MM.1S (cell line): ENCODE measurements around the gene TMCO4.

Experiments
- DNase-seq: peaks from one replicate; pipeline ENCODE4 v3.0.0-alpha.2; 2015
- H2AFZ ChIP-seq: fragments of 300-600 bp; sonication (generic); 2 replicates; pipeline ENCODE4 v1.6.0; 2016; ENCODE audit warnings: antibody characterized with exemption, low read length
- H3F3A ChIP-seq: fragments of 300-600 bp; sonication (generic); 2 replicates; pipeline ENCODE4 v1.6.1; 2016; ENCODE audit warnings: mild to moderate bottlenecking, antibody characterized with exemption, low read length, moderate library complexity, mixed read lengths; ENCODE audit not compliant: insufficient read depth
- H3K27ac ChIP-seq: fragments of 300-600 bp; sonication (generic); 2 replicates; pipeline ENCODE4 v1.5.1; 2016; ENCODE audit warnings: mild to moderate bottlenecking, low read length
- H3K27me3 ChIP-seq: fragments of 300-600 bp; sonication (generic); replicated peaks from 2 replicates; pipeline ENCODE4 v1.6.0; 2016; ENCODE audit warnings: low read length; ENCODE audit not compliant: insufficient read depth
- H3K36me3 ChIP-seq: fragments of 300-600 bp; sonication (generic); replicated peaks from 2 replicates; pipeline ENCODE4 v1.6.1; 2016; ENCODE audit warnings: mild to moderate bottlenecking, low read length, mixed read lengths; ENCODE audit not compliant: insufficient read depth
- H3K4me1 ChIP-seq: fragments of 300-600 bp; sonication (generic); 2 replicates; pipeline ENCODE4 v1.6.1; 2016; ENCODE audit warnings: low read length, mixed read lengths
- H3K4me2 ChIP-seq: fragments of 300-600 bp; sonication (generic); 2 replicates; pipeline ENCODE4 v1.6.0; 2016; ENCODE audit warnings: low read depth, low read length
- H3K4me3 ChIP-seq: fragments of 300-600 bp; sonication (generic); 2 replicates; pipeline ENCODE4 v1.5.1; 2016; ENCODE audit warnings: low read length, mixed read lengths
- H3K79me2 ChIP-seq: fragments of 300-600 bp; sonication (generic); 2 replicates; pipeline ENCODE4 v1.6.1; 2016; ENCODE audit warnings: mixed run types, low read length, mixed read lengths
- H3K9ac ChIP-seq: fragments of 300-600 bp; sonication (generic); 2 replicates; pipeline ENCODE4 v1.6.1; 2016; ENCODE audit warnings: low read length, mixed read lengths
- H3K9me2 ChIP-seq: fragments of 300-600 bp; sonication (generic); replicated peaks from 2 replicates; pipeline ENCODE4 v1.6.1; 2016; ENCODE audit warnings: mild to moderate bottlenecking, low read length, mixed read lengths; ENCODE audit not compliant: insufficient read depth
- H3K9me3 ChIP-seq: fragments of 300-600 bp; sonication (generic); replicated peaks from 2 replicates; pipeline ENCODE4 v1.6.1; 2016; ENCODE audit warnings: mild to moderate bottlenecking, low read length, mixed read lengths; ENCODE audit not compliant: insufficient read depth
- H4K20me1 ChIP-seq: fragments of 300-600 bp; sonication (generic); 2 replicates; pipeline ENCODE4 v1.6.1; 2016; ENCODE audit warnings: mild to moderate bottlenecking, low read length, moderate library complexity, mixed read lengths; ENCODE audit not compliant: insufficient read depth
- EZH2 ChIP-seq: fragments of 300-600 bp; sonication (generic); optimal IDR thresholded peaks from 2 replicates; pipeline ENCODE3; 2017; ENCODE audit warnings: low read depth, mild to moderate bottlenecking, antibody characterized with exemption, low read length, mixed read lengths
- EZH2phosphoT487 ChIP-seq: fragments of 300-600 bp; sonication (generic); IDR thresholded peaks from 2 replicates; pipeline ENCODE4 v1.6.1; 2018; ENCODE audit warnings: antibody characterized with exemption, low read length
- TF ChIP-seq, protein P1 (sequence below): fragments of 300-600 bp; sonication (generic); IDR thresholded peaks from 2 replicates; pipeline ENCODE4 v1.5.1; 2016; ENCODE audit warnings: antibody characterized with exemption, low read length, mixed read lengths

The TMCO4 gene

DNA sequence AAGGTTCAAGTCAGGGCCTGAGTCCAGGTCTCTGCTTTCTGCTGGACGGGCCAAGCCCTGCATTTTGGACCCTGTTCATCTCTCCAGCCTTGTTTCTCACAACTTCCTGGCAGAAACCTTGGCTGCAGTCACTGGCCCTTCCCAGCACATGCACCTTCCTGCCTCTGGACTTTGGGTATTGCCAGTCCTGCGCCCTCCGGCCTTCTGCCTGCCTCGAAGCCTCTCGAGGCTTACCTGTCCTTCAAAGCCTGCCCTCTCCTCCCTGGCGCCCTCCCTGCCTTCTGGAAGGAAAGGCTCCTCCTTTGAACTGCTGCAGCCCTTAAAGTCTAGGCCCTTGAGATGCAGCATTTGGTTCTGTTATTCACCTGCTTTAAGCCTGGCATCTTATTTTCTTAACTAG is 82.2 kb downstream of the TMCO4 start:
- no peak for DNase-seq

DNA sequence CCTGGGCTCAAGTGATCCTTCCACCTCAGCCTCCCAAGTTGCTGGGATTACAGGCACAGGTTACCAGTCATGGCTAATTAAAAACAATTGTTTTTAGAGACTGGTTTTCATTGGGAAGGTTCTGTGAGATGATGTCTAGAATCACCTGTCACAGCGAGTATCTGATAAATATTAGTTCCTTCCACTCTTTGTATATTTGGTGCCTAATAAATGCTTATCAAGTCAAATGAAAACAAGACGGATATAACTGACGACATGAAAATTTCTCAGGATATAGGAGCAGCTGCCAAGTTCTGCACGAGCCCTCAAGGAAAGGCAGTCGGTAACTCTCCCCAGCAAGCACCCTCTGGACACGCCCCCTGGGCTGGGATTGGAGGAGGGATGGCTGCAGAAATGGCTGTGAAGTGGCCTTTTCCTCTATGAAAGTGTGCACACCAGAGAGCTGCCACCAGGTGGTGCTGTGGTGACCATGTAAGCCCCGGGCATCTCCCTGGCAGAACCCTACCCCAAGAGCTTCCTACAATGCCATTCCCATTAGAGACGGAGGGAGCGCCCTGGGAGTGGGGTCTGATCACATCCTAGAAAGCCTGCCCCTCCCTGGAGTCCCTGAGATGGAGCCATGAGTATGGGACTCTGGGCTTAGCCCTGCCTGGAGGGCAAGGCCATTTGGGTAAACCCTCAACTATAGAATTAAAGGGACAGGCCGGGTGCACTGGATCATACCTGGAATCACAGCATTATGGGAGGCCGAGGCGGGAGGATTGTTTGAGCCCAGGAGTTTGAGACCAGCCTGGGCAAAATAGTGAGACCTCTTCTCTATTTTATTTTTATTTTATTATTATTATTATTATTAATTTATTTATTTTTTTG is 84.1 kb downstream of the TMCO4 start:
- DNase-seq: peak; percentile 89
- no peaks in the 10 kb centered on the region for H3K9me3 ChIP-seq
- TF ChIP-seq EZH2 (no peak), EZH2phosphoT487 (no peak)
- TF ChIP-seq, protein P1, sequence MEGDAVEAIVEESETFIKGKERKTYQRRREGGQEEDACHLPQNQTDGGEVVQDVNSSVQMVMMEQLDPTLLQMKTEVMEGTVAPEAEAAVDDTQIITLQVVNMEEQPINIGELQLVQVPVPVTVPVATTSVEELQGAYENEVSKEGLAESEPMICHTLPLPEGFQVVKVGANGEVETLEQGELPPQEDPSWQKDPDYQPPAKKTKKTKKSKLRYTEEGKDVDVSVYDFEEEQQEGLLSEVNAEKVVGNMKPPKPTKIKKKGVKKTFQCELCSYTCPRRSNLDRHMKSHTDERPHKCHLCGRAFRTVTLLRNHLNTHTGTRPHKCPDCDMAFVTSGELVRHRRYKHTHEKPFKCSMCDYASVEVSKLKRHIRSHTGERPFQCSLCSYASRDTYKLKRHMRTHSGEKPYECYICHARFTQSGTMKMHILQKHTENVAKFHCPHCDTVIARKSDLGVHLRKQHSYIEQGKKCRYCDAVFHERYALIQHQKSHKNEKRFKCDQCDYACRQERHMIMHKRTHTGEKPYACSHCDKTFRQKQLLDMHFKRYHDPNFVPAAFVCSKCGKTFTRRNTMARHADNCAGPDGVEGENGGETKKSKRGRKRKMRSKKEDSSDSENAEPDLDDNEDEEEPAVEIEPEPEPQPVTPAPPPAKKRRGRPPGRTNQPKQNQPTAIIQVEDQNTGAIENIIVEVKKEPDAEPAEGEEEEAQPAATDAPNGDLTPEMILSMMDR: peak; percentile 91
- H3K9me2 ChIP-seq: no peaks in the 10 kb centered on the region
- no peaks in the 10 kb centered on the region for H3K27me3 ChIP-seq
- no peak overlapping the region for H3K4me2 ChIP-seq
- no peaks in the 10 kb centered on the region for H4K20me1 ChIP-seq
- H3K4me1 ChIP-seq: no peaks in the 10 kb centered on the region
- H3K27ac ChIP-seq: no peak overlapping the region
- no peaks in the 10 kb centered on the region for H3F3A ChIP-seq
- H3K36me3 ChIP-seq: no peaks in the 10 kb centered on the region
- no peaks in the 10 kb centered on the region for H3K79me2 ChIP-seq
- no peak overlapping the region for H2AFZ ChIP-seq
- H3K9ac ChIP-seq: no peak overlapping the region
- H3K4me3 ChIP-seq: no peak overlapping the region

More for the DNA sequence above, 82.2 kb downstream of the TMCO4 start:
- Histone ChIP-seq H2AFZ (no peak overlapping the region), H3K36me3 (no peaks in the 10 kb centered on the region), H3K9ac (no peak overlapping the region), H3K79me2 (no peaks in the 10 kb centered on the region), H3K4me2 (no peak overlapping the region), H3K9me3 (no peaks in the 10 kb centered on the region), H3F3A (no peaks in the 10 kb centered on the region), H3K27ac (no peak overlapping the region), H4K20me1 (no peaks in the 10 kb centered on the region), H3K27me3 (no peaks in the 10 kb centered on the region), H3K4me3 (no peak overlapping the region), H3K4me1 (no peaks in the 10 kb centered on the region), H3K9me2 (no peaks in the 10 kb centered on the region)
- TF ChIP-seq, protein P1: no peak
- TF ChIP-seq EZH2phosphoT487: no peak
- TF ChIP-seq EZH2: no peak

DNA sequence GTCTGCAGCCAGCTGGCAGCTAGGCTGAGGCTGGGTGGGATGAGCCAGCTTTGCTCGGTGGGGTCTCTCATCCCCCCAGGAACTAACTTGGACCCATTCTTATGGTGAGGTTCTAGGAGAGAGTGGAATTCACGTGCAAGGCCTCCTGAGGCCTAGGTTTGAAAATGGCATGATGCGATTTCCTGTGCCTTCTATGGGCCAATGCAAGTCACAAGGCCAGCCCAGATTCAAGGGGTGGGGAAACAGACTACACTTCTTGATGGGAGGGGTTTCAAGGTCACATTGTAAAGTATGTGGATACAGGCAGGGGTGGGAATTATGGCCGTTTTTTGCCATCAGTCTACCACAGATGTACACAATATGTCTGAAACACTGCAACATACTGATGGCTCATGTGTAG is 86.8 kb downstream of the TMCO4 start:
- no peak for DNase-seq
- H3K27ac ChIP-seq: no peak overlapping the region
- H3K36me3 ChIP-seq: no peaks in the 10 kb centered on the region
- H3K4me1 ChIP-seq: no peaks in the 10 kb centered on the region
- H3K9ac ChIP-seq: no peak overlapping the region
- no peaks in the 10 kb centered on the region for H3K79me2 ChIP-seq
- no peak for TF ChIP-seq EZH2phosphoT487
- no peak overlapping the region for H2AFZ ChIP-seq
- no peaks in the 10 kb centered on the region for H4K20me1 ChIP-seq
- no peaks in the 10 kb centered on the region for H3K9me3 ChIP-seq
- no peaks in the 10 kb centered on the region for H3F3A ChIP-seq
- H3K4me2 ChIP-seq: no peak overlapping the region
- H3K4me3 ChIP-seq: no peak overlapping the region
- no peaks in the 10 kb centered on the region for H3K9me2 ChIP-seq
- no peaks in the 10 kb centered on the region for H3K27me3 ChIP-seq
